SH-SY5Y (cell line): ENCODE results near the gene CDR2.

Source experiments
- GATA2 ChIP-seq: IDR thresholded peaks from 2 replicates; pipeline ENCODE4 v1.6.1; 2011; ENCODE audit warnings: mild to moderate bottlenecking, low read depth, low read length
- GATA3 ChIP-seq: IDR thresholded peaks from 2 replicates; pipeline ENCODE4 v1.6.1; 2011; ENCODE audit warnings: low read depth, mild to moderate bottlenecking, low read length, moderate library complexity

DNA sequence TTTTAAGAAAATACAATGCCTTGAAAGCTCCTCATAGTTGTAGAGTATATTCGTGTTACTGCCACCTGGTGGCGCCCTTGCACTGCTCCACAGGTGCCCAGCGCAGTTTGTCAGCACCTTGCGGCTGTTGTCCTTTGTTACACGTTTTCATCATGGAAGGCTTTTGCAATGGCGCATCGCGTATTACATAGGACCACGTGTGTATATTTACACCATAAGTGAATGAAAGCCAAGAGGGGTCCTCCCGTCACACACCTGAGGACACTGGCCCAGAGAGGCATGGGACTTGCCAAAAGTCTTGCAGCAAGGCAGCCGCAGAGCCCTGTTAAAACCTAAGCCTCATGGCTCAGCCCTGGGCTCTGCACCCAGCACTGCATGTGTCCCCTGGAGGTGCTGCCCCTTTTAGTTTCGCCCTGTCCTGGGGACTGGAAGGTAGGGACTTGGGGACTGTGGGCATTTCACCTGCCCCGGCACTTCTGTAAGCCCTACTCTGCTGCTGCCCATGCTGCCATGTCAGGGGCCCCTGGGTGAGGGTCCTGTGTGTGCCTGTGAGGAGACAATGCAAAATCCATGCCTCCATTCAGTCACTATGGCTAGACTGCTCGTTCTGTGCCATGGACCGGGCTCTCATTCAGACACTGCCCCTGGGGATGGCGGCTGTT is 52.9 kb downstream of the CDR2 start:
- no peak for TF ChIP-seq GATA3
- no peak for TF ChIP-seq GATA2
